Astrocyte of the hippocampus (primary cell): ENCODE results near the gene EPHA4.
A peak's percentile ranks its signal among the peaks of the same experiment; 100 is the strongest.

Experiments
- DNase-seq: peaks from one replicate; pipeline ENCODE4 v3.0.0; 2011; ENCODE audit warnings: low read depth, low spot score

The EPHA4 gene

DNA sequence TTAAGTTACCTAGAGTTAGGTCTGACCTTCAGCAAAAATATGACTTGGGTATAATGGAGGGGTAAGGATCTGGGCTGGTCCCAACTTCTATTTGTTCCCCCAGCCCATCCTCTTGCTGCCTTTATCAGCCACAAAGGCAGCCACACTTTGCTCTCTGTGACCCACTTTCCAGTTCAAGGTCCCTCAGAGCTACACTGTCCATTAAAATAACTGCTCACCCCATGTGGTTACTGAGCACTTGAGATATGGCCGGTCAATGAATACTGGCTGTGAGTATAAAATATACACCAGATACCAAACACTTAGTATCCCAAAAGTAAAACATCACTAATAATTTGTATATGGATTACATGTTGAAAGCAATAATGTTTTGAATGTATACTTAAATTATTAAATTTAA is 67.2 kb downstream of the EPHA4 start:
- DNase-seq, result no peak

DNA sequence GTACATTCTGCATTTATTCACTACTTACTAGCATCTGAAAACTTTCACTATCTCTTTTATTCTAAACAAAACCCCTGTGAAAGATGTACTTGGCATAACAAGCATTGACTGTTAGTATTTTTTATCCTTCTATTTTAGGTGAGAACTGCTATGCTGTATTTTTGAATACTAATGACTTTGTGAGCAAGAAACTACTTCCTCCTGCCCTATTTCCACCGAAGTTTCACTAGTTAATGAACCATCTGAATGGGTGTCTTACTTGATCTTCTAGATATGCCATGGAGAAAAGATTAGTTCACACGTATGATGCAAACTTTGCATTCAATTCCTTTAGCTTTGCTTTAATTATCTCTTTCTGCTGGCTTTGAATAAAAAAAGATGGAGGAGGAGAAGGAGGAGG is 68.1 kb downstream of the EPHA4 start:
- DNase-seq, result no peak

DNA sequence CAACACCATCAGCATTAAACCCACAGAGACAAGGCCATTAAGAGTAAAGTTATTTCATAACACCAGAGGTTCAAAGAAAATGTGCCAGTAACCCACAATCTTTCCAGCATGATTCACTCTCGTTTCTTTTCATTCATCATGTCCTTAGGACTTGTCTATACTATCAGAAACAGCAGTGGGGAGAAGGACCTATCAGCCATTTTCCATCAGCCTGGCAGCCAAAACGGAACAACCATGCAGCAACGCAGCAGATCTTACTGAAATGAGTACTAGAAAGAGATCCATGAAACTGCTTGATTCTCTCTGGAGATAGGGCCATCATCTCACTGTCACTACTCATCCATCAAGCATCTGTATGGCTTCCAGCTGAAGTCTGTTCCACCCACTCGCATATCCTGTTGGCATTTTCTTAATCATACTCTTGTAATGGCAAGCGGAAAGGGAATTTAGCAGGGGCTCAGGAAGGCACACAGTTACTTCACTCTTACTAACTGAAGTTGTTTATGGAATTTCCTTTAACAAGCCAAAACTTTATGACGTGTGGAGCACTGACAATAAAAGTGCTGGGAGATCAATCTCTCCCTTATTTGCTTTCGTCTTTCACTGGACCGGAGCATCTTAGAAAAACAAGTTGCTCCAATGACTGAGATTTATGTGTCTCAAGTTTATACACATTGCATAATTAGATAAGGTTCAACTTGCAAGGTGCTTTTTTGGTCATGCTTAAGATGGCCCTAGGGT is 69.7 kb downstream of the EPHA4 start:
- DNase-seq, result peak; percentile 68

DNA sequence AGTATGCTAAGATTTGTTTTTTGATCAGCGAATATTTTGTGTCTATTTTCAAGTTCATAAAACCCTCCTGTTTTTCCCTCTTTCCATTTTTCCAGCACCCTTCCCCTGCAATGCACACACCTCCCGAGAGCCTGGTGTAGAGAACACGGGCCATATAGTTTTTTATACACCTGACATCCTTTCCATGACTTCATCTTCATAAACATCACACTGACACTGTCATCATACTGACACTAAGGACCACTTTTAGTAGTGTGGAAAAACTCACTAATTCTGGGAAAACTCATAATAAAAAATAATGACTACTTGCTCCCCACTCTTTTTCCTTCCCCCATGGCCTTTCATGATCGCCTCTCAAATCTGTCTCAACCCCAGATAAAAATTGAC is 70.2 kb downstream of the EPHA4 start:
- DNase-seq, result no peak

DNA sequence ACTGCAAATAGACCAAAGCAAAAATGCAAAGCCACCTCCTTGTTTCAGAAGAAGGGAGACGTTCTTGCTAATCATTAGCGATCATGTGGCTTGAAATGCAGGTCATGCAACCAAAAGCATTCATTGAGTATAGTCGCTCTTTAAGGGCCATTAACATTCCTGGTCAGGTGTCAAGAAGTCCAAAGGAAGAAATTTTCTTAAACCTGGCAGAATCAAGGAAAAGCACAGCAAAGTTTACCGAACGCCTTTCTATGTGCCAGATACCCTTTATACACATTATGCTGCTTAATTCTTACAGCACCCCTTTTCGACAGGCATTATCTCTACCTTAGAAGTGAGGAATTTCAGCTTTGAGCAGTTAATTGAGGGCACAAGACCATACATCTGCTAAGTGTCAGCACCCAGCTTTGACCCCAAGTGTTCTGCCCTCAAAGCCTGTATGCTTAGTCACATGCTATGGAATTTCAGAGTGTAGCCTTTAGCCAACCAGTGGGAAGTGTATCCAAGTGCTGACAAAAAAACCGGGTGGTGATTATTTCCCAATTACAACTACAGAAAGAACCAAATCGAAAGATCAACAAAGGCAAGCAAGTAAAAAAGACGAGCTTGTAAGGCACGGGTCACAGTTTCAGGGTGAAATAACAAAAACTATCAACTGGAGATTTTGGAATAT is 70.8 kb downstream of the EPHA4 start:
- DNase-seq, result peak; percentile 81

DNA sequence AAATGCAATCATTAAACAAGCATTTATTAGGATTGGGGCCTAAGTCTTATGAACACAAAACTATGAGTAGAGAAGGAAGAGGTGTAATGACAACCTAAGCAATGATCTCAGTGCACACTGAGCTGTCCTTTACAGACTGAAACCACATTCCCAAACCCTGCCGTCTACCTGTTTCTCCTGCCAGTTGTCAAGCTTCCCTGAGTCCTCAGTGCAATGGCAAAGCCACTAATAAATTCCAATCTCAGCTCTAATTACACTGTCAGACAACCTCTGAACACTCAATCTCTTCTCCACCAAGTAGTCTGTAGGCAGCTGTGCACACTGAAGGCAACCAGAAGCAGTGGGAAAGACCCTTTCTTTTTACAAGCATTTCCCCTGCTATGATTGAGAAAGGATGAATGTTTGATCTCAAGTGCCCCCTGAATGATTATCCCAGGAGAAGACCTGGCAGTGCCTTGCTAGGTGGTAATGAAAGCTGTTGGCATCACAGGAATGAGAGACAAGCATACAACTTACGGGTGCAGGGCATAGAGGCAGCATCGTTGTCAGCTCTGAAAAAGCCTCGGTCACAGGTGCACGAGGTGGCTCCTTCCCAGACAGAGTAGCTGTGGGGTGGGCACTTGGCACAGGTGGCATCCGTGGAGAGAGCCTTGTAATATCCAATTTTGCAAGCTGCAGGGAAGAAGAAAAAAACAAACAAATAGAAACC is 71.4 kb downstream of the EPHA4 start:
- peak; percentile 24 for DNase-seq

DNA sequence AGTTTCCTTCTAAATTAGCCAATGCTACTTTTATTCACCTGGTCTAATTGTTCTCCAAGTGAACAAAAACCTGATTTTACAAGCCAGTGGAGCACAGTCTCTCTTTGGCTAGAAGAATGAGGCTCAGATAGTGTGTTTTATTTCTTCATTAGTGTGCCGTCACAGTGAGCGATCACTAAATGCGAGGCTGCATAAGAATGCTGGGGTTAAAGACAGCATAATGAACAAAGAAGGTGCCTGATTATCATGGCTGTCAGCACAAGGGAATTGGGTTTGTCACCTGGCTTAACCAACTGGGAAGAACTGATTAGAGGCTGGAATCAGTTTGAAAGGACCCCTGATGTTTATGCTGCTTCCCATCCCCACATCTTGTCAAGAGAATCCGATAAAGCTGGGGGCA is 76.4 kb downstream of the EPHA4 start:
- DNase-seq, result no peak

DNA sequence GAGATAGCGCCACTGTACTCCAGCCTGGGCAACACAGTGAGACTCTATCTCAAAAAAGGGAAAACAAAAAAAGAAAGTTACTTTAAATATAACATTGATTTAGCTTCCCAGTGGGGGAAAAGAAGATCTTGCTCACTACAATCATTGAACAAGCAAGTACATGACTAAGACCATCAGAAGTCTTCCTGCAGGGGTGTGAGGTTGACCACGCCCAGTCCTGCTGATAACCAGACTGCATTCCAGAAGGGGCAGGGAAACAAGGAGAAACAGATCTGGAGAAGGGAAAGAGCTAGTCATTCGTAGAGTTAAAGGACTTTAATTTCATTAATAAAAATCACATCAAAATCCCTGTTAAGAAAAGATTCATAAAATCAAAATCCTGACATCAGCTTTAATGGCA is 77.5 kb downstream of the EPHA4 start:
- no peak for DNase-seq

DNA sequence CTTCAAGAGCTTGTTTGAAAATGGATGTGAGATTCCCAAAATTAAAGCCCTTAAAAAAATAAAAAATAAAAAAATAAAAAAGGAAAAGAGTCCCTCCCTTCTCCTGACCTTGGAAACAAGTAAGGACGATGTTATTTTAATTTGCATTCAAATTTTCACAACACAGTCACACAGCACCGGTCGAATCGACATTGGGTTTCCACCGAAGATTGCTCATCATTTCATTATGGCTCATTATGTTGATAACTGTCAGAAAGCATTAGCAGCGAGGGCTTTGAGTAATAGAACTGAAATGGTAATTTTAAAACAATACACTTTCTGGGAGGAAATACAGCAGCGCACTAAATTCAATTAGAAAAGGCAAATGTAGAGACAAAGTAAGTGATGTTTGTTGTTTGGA is 78.7 kb downstream of the EPHA4 start:
- no peak for DNase-seq

DNA sequence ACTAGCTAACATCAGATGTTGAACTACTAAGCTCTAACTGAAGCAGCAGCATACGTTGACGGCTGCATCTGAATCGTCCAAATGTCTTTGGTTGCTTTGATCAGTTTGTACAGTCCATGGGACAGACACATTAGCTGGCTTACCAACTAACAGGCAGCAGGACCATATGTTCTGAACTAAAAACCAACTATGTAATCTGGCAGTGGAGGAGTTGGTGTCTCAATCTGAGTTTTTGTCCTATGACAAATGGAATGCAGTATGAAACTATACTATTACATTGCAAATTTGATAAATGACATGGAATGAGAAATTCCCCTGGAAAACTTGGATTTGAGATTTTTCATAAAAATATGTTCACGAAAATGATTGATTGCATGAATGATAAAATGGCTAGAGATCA is 79.5 kb downstream of the EPHA4 start:
- no peak for DNase-seq

DNA sequence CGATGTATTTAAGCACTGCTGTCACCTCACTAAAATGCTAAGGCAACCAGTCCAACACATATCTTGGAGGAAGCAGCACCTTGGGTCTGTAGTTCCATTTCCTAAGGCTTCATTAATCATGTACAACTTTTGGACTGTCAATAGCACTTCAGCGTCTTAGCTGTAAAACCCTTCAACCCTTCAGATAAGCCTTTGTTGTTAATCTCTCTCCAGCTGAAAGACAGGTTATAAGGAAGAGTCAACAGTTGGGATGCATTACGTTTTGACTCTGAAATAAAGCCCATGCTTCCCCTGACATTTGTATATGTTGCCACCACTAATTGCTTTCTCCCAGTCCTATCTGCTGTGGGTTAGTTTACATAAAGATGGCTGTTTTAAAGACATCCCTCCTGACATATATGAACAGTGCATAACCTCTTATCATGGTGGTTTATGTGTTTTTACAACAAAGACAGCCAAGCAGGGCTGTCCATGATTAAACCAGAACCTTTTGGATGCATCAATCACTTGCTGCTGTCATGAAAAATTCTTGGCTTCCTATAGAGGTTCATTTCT is 81.5 kb downstream of the EPHA4 start:
- DNase-seq, result no peak

DNA sequence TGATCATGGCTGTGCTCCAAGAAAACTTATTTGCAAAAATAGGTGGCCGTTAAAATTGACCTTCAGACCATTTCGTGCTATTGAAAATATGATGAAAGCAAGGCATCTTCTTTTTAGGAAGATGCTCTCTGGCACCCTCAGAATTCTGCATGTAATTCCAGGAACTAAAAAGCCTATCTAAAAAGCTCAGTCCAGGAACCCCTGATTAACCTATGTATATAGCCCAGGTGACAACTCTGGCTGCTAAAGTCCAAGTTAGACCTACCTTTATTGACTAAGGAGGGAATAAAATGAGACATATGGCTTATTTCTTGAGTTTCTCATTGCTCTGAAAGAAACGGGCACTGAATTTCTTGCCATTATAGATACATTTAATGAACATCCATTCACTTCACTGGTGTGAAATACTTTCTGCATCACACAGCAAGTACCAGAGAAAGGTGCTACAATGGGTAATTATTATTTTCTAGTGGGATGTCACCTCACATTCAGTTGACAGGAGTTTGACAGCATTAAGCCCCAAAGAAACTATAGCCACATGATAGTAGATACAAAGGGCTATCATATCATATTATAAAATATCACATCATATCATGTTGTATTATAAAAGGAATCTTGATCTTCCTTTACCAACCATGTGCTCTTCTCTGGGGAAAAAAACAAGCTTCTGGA is 83.8 kb downstream of the EPHA4 start:
- no peak for DNase-seq

DNA sequence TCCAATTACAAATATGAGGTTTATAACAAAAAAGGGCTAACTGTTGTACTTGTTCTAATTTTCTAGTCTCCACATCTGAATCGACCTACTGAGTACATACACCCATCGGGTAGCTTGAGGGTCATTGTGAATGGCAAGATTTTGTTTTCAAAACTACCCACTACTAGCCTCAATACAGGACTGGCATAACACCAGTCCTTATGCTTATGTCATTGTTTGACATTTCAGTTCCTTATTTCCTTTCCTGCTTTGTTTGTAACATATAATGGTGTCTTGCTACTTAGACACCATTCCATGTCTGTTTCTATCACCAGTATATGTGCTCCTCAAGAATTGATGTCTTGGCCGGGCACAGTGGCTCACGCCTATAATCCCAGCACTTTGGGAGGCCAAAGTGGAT is 86.0 kb downstream of the EPHA4 start:
- no peak for DNase-seq

DNA sequence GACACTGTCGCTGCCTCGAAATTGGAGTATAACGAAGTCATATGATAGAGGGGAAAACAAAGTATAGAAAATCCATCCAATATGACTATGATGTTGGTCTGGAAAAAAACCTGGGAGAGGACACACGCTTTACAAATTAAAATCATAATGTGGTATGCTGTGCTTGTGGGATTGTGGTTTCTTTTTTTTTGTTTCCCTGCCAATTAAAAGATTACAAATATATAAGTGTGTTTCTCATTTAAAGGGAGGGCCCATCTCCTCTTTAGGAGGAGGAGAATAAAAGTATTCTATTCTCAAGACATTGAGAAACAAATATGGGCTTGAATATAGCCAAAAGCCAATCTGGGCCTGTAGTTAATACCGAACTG is 86.6 kb downstream of the EPHA4 start:
- DNase-seq, result no peak

DNA sequence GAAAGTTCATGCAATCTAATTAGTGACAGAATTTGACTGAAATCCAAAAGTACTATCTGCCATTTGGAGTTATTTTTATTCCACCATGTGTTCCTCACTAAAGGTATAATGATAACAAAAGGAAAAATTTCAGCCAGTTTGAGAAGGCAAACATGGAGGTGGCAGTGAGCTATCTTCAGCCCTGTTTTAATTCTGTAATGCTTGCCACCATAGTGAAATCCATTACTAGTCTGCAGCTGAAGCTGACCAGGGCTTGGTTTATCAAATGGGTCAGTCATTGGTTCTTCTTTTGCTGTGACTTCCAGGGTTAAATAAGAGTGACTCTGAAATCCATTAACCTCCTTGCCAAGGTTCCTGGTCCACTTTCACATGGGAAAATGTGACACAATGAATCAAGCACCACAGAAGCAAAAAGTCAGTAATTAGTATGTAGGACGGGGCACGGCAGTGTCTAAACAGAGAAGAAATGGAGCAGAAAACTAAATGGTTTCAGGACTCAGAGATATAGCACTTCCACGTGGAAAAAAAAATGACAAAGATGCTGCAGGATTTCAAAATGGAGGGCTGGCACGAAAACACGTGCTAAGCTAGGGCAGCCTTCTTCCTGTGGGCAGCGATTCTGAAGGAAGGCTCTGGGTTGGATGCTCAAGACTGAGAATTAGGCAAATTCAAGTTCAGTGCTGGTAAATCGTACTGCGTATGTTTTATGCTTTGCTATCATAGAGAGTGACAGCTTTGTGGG is 87.2 kb downstream of the EPHA4 start:
- DNase-seq, result no peak

DNA sequence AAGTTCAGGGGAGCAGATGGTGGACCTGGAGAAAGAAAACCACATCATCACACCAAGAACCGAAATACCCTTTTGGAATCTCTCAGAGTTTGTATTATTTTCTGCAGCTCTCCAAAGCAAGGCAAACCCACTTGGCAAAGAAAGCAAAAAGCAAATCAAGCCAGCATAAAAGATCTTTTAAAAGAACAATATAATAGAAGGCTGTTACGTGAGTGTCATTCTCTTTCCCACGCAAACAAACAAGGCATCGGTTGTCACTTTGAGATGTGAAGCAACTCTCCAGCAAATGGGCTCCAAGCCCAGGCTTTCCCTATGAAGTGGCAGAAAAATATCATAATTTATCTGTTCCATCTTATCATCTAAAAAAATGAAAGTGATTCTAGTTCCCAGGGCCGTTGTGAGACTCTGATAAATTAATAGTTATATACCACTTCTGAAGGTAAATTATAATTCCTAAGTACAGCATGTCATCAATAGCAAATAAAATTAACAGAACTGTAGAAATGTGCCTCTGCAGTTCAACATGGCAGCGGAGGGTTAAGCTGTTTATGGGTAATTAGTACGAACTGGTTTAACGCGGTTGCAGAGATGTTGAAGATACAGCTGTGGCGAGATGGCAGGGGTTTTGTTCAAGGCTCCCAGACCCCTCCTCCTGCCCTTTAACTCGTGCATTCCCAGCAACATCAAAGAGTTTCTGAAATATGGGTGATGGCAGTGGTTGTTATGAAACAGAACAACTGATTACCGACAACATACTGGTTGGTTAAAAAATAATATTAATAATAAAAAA is 89.2 kb downstream of the EPHA4 start:
- DNase-seq, result no peak

DNA sequence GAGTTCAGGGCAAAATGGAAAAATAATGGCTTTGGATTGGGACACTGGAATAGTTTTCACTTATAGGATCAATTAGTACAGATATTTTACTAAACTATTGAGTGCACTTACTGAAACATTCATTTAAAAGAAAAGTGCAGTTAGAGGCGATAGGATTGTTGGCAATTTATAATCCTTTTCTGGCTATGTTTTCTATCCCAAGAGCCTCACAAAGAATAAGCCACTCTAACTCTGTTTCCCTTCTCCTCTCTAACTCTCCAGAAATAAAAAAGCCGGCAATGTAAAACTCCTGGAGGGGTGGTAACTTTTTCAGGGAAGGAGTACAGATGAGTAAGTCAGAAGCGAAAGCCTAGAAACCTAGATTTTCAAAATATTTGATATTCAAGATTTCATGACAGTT is 91.3 kb downstream of the EPHA4 start:
- DNase-seq, result no peak

DNA sequence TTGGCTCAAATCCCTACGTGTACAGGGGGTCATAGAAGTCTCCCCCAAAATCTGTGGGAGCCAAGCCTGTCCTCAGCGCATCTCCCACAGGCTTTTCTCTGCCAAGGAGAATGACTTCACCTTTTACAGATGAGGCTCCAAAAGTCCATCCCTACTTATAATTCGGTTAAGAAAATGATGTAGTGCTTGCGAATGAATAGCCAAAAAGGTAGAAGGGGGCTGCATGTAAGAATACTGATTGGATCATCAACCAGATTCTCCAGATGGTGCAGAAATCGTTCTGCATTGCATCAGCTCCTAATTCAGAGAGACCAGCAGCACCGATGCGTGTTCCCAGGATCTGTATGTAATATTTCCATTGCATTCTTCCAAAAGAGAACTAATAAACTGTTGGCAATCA is 91.9 kb downstream of the EPHA4 start:
- no peak for DNase-seq

DNA sequence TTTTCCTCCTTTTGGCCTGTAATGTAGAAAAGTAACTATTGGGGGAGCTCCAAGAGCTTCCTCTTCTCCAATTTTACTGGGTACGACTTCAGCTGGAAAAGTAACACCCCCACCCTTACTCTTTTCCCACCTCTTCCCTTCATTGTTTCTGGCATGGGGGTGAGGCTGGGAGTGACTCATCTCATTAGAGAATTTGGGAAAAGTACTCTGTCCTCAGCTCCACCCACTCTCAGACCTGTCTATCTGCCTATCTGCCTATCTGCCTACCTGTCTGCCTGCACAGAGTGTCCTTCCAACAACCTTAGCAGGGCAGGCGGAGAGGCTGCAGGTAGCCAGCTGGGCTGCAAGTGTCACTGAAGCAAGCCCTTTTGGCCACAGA is 93.6 kb downstream of the EPHA4 start:
- DNase-seq, result no peak

DNA sequence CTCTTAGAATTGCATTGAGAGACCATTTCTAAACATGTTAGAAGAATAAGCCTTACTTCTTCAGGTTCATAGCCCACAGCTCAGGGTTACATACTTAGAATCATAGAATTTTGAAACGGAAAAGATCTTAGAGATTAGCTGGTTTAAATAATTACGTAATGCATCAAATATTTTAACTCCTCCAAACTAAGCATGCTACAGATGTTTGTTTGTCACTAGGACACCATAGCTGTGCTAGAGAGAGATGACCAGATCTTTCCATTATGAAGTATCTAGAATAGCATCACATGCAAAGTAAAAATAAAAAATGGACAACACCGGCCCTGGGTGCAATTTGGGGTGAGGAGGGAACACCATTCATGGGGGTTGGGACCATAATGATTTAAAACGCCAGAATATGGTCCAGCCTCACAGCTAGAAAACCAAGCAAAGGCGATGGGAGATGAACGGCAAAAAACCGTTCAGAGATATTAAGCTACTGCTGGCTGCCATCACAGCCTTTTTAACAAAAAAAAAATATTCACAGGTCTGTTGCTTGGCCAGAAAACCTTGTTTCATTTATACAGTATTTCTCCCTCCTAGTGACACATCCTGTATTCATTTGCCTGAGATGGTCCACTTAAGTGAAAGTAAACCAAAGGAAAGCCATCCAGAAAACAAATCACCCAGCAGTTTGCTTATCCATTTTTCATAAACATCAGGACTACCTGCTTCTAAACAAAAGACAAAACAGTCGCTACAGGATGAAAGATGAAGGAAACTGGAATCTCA is 94.2 kb downstream of the EPHA4 start:
- DNase-seq, result no peak
